ENCODE data around the gene SPAG16. TPM values are rescaled to one million over a fixed set of nuclear protein-coding genes. Genes with fewer than 3 reads are reported as not detected.

Gene SPAG16
- total RNA-seq, 2 donors from 2014 or later: 15.5 to 22.8 TPM

DNA sequence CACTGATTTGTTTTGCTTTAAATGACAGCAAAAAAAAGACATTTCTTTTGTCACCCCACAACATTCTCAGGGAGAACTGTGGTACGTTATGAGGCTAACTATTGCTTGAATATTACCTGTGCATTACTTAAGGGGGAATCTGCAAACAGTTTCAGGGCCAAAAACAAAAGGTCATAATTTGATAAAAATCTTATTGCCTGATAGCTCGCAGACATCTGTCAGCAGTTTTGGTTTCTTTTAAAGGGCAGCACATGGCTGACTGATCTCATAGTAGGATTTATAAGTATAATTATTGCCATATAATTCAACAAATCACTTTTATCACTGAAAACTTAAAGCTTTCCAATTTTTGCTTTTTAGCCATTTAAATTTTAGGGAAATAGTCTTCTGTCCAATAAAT, 900.2 kb downstream of the SPAG16 start:
- 55 to 76% methylated on average over 2 of the region's 2 CpGs for WGBS, 2 donors
- no peak for ATAC-seq
- DNase-seq: no peak

DNA sequence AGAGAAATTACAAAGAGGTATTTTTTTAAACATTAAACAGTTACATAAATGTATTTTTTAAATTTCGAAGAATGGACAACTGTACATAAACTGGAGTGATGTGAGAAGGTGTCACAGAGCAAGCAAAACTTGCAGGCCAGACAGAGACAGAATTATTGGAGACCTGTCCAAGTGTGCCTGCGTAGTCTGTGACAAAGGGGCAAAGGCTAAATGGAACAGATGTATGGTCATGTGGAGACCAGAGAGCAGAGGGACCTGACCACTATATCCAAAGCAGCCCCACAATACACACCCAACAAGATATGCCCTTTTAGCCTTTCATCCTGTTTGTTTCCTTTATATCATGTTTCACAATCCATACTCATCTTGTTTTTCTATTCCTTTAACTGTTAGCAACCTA, 901.3 kb downstream of the SPAG16 start:
- H3K27ac ChIP-seq: no peak overlapping the region
- DNase-seq: no peak
- H3K27me3 ChIP-seq: no peaks in the 10 kb centered on the region
- no peaks in the 10 kb centered on the region for H3K4me1 ChIP-seq
- ATAC-seq: no peak
- no peak overlapping the region for H3K4me3 ChIP-seq
- intact Hi-C loops (cut with DNase I): no loop called here
- H3K9me3 ChIP-seq: no peaks in the 10 kb centered on the region
- 60 to 74% methylated on average over 2 of the region's 2 CpGs for WGBS, 2 donors
- no peak for TF ChIP-seq POLR2A (IDR thresholded peaks at IDR 0.05)
- TF ChIP-seq, protein P1, sequence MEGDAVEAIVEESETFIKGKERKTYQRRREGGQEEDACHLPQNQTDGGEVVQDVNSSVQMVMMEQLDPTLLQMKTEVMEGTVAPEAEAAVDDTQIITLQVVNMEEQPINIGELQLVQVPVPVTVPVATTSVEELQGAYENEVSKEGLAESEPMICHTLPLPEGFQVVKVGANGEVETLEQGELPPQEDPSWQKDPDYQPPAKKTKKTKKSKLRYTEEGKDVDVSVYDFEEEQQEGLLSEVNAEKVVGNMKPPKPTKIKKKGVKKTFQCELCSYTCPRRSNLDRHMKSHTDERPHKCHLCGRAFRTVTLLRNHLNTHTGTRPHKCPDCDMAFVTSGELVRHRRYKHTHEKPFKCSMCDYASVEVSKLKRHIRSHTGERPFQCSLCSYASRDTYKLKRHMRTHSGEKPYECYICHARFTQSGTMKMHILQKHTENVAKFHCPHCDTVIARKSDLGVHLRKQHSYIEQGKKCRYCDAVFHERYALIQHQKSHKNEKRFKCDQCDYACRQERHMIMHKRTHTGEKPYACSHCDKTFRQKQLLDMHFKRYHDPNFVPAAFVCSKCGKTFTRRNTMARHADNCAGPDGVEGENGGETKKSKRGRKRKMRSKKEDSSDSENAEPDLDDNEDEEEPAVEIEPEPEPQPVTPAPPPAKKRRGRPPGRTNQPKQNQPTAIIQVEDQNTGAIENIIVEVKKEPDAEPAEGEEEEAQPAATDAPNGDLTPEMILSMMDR (IDR thresholded peaks at IDR 0.05): no peak
- no peaks in the 10 kb centered on the region for H3K36me3 ChIP-seq (replicated peaks in 1 of 2; ENCODE audit: insufficient read depth in 1 of 2, low read depth in 2 of 2)

More for the DNA sequence above, 900.2 kb downstream of the SPAG16 start:
- no peaks in the 10 kb centered on the region for H3K4me1 ChIP-seq
- no peaks in the 10 kb centered on the region for H3K9me3 ChIP-seq
- no peaks in the 10 kb centered on the region for H3K27me3 ChIP-seq
- TF ChIP-seq, protein P1 (IDR thresholded peaks at IDR 0.05): no peak
- TF ChIP-seq POLR2A (IDR thresholded peaks at IDR 0.05): no peak
- H3K36me3 ChIP-seq (replicated peaks in 1 of 2; ENCODE audit: insufficient read depth in 1 of 2, low read depth in 2 of 2): no peaks in the 10 kb centered on the region
- H3K4me3 ChIP-seq: no peak overlapping the region
- intact Hi-C loops (cut with DNase I): no loop called here
- H3K27ac ChIP-seq: no peak overlapping the region

DNA sequence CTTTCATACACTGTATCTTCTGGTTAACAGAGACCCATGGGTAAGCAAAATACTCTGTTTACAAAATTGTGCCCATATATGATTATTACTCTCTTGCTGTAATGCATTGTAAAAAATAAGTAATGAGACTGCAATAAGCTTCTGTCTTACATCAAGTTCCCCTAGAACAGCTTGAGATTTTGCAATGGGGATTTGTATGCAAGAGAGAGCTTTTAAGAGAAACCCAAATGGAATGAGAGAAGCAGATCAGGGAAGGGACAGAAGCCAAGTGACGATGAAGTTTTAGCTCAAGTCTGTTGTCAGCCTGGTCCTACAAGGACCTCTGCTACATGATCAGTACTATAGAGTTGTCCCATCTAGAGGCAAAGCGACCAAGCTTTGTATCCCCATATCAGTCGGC, 908.4 kb downstream of the SPAG16 start:
- Histone ChIP-seq H3K36me3 (replicated peaks in 1 of 2; ENCODE audit: insufficient read depth in 1 of 2, low read depth in 2 of 2) (no peaks in the 10 kb centered on the region), H3K27me3 (no peaks in the 10 kb centered on the region), H3K27ac (no peak overlapping the region), H3K9me3 (no peaks in the 10 kb centered on the region), H3K4me1 (no peaks in the 10 kb centered on the region), H3K4me3 (no peak overlapping the region)
- DNase-seq (no peak), ATAC-seq (no peak)
- TF ChIP-seq, protein P1 (IDR thresholded peaks at IDR 0.05): no peak
- no peak for TF ChIP-seq POLR2A (IDR thresholded peaks at IDR 0.05)
- intact Hi-C loops (cut with DNase I): no loop called here
- WGBS, 2 donors: 69 to 89% methylated on average over 3 of the region's 3 CpGs

DNA sequence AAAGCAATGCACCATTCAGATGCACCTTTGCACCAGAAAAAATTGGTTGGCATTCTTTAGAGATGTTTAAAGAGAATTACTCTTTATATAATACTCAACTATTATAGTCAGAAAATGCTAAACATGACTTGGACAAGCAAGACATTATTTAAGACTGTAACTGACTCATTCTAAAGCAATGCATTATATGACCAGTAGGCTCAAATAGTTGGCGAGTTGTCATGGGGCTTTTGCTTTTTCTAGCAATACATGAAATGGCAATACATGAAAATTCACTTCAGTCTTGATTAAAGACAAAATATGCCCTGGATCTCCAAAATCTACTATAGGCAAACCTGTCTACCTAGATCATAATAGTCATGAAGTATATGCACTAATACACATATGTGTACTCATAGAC, 909.7 kb downstream of the SPAG16 start:
- WGBS, 2 donors: 60 to 77% methylated on average over 1 of the region's 1 CpG
- Histone ChIP-seq H3K4me1 (no peaks in the 10 kb centered on the region), H3K27me3 (no peaks in the 10 kb centered on the region), H3K4me3 (no peak overlapping the region), H3K27ac (no peak overlapping the region), H3K36me3 (replicated peaks in 1 of 2; ENCODE audit: insufficient read depth in 1 of 2, low read depth in 2 of 2) (no peaks in the 10 kb centered on the region), H3K9me3 (no peaks in the 10 kb centered on the region)
- ATAC-seq (no peak), DNase-seq (no peak)
- no peak for TF ChIP-seq POLR2A (IDR thresholded peaks at IDR 0.05)
- TF ChIP-seq, protein P1 (IDR thresholded peaks at IDR 0.05): no peak
- intact Hi-C loops (cut with DNase I): no loop called here

DNA sequence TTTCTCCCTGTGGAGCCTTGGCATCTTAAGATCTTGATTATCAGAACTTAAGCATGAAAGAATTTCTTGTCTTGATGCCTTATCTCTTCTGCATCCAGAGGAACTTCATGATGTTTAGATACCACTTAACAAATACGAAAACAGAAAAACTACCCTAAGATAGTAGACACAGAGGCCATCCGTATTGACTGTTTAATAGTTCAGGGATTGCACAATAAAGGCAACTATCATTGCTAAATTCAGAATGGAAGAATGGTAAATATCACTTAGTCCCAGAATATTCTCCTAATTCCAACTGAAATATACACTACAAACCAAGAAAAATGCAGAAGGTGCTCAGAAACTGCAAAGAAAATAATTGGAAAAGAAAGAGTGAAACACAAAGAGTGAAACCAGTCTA, 912.0 kb downstream of the SPAG16 start:
- intact Hi-C loops (cut with DNase I): no loop called here
- Histone ChIP-seq H3K4me1 (no peaks in the 10 kb centered on the region), H3K4me3 (no peak overlapping the region), H3K36me3 (replicated peaks in 1 of 2; ENCODE audit: insufficient read depth in 1 of 2, low read depth in 2 of 2) (no peaks in the 10 kb centered on the region), H3K27me3 (no peaks in the 10 kb centered on the region), H3K27ac (no peak overlapping the region), H3K9me3 (no peaks in the 10 kb centered on the region)
- no peak for TF ChIP-seq POLR2A (IDR thresholded peaks at IDR 0.05)
- TF ChIP-seq, protein P1 (IDR thresholded peaks at IDR 0.05): no peak
- ATAC-seq (no peak), DNase-seq (no peak)
- 34 to 40% methylated on average over 2 of the region's 2 CpGs for WGBS, 2 donors

Data from body of pancreas (tissue), 4 donors.